GM12878 (cell line): ENCODE data around the gene MTF1. TPM values are rescaled to one million over a fixed set of nuclear protein-coding genes. Genes with fewer than 3 reads are reported as not detected.
A peak's percentile ranks its signal among the peaks of the same experiment; 100 is the strongest.
"Not testable (repeated sequence)": the region's sequence is repeated elsewhere in the genome, so short reads cannot be mapped to it uniquely, and the experiment has no call there.

Experiments used
- ATAC-seq: fragments of 200-7000 bp; cut with Tn5 transposase; 3 replicates; pipeline ENCODE4 v1.9.1; 2020; ENCODE audit warnings: mild to moderate bottlenecking, moderate library complexity
- BruUV-seq: library from RNA; stranded (reverse); fragments of 400-500 nt; replicated peaks from 2 replicates; lab custom pipeline; 2021; lab: Mats Ljungman, UMichigan
- CTCF ChIA-PET: fragments of 300-600 bp; sonication (Branson Sonifier 250); formaldehyde crosslinking; extraction: SDS; loops from one replicate; lab custom pipeline; 2021; ENCODE audit warnings: inconsistent platforms; lab: Yijun Ruan, JAX
- POLR2A ChIA-PET: fragments of 350-600 bp; formaldehyde crosslinking; extraction: SDS; loops from one replicate; lab custom pipeline; 2021; ENCODE audit warnings: inconsistent platforms; lab: Charles Lee
- RAD21 ChIA-PET: fragments of 300-600 bp; sonication (Branson Sonifier 250); formaldehyde crosslinking; loops from one replicate; lab custom pipeline; 2023; ENCODE audit warnings: antibody characterized with exemption; ENCODE audit not compliant: unreplicated experiment; lab: Charles Lee
- SMC1A ChIA-PET: fragments of 300-600 bp; sonication (Branson Sonifier 250); formaldehyde crosslinking; loops from one replicate; lab custom pipeline; 2023; ENCODE audit not compliant: unreplicated experiment, uncharacterized antibody; lab: Charles Lee
- DNase-seq: peaks from one replicate; pipeline ENCODE4 v3.0.0-alpha.2; 2011; ENCODE audit warnings: low read depth, low spot score
- FAIRE-seq: peaks from 3 replicates; lab custom pipeline; 2011; peaks lifted over from hg19 to GRCh38; lab: Jason Lieb, UNC
- H2AFZ ChIP-seq: 2 replicates; pipeline ENCODE4 v1.6.0; 2011; ENCODE audit warnings: low read depth, low read length, control low read depth; ENCODE audit not compliant: control insufficient read depth
- H3K27ac ChIP-seq: 2 replicates; pipeline ENCODE4 v1.5.1; 2011; ENCODE audit warnings: control low read depth; ENCODE audit not compliant: control insufficient read depth, insufficient read depth
- H3K27me3 ChIP-seq, 2 experiments: replicated peaks in 1 of 2; 2 replicates each; pipeline versions ENCODE4 v1.6.0 to v1.6.1; 2011; ENCODE audit warnings: low read length in 1 of 2; ENCODE audit not compliant: control insufficient read depth in 2 of 2, insufficient read depth in 2 of 2
- H3K36me3 ChIP-seq, 2 experiments: 2 replicates each; pipeline ENCODE4 v1.5.1; 2011; ENCODE audit warnings: low read length in 1 of 2; ENCODE audit not compliant: control insufficient read depth in 2 of 2, insufficient read depth in 2 of 2
- H3K4me1 ChIP-seq: 2 replicates; pipeline ENCODE4 v1.6.1; 2011; ENCODE audit warnings: mild to moderate bottlenecking, low read length, moderate library complexity, mixed read lengths; ENCODE audit not compliant: control insufficient read depth, insufficient read depth
- H3K4me2 ChIP-seq: 2 replicates; pipeline ENCODE4 v1.6.0; 2011; ENCODE audit warnings: control low read depth; ENCODE audit not compliant: control insufficient read depth, insufficient read depth
- H3K4me3 ChIP-seq: fragments of 200-600 bp; sonication (generic); 2 replicates; pipeline ENCODE4 v1.5.1; 2016
- H3K79me2 ChIP-seq: 2 replicates; pipeline ENCODE4 v1.6.0; 2011; ENCODE audit warnings: low read length; ENCODE audit not compliant: control insufficient read depth, insufficient read depth
- H3K9ac ChIP-seq: 2 replicates; pipeline ENCODE4 v1.8.0; 2011; ENCODE audit warnings: low read length, control low read depth, mixed read lengths; ENCODE audit not compliant: control insufficient read depth, insufficient read depth
- H3K9me3 ChIP-seq: replicated peaks from 3 replicates; pipeline ENCODE4 v1.5.1; 2011; ENCODE audit warnings: mild to moderate bottlenecking, low read length; ENCODE audit not compliant: control insufficient read depth, insufficient read depth
- H4K20me1 ChIP-seq: 2 replicates; pipeline ENCODE4 v1.6.0; 2011; ENCODE audit not compliant: control insufficient read depth, insufficient read depth
- BACH1 ChIP-seq: fragments of 450-650 bp; IDR thresholded peaks from 2 replicates; pipeline ENCODE4 v1.6.1; 2017; ENCODE audit warnings: mild to moderate bottlenecking, borderline replicate concordance
- BHLHE40 ChIP-seq, 2 experiments: fragments of 450-650 bp in 1 of 2; IDR thresholded peaks; 2 replicates each; pipeline ENCODE4 v1.6.1; 2011 to 2017; ENCODE audit warnings: low read depth in 2 of 2, borderline replicate concordance in 1 of 2, improper control_type of control experiment in 1 of 2, low read length in 1 of 2, mild to moderate bottlenecking in 1 of 2
- CEBPB ChIP-seq, 2 experiments: fragments of 150-350 bp in 1 of 2; IDR thresholded peaks; 2 replicates each; pipeline ENCODE4 v1.6.1; 2012 to 2014; ENCODE audit warnings: low read depth in 2 of 2, low read length in 2 of 2, borderline replicate concordance in 1 of 2, inconsistent platforms in 1 of 2
- CTCF ChIP-seq, 3 experiments: IDR thresholded peaks in 2 of 3; conservative IDR thresholded peaks in 1 of 3; 2 replicates each; pipeline ENCODE4 v1.5.1; 2011; ENCODE audit warnings: low read depth in 3 of 3, low read length in 3 of 3, mild to moderate bottlenecking in 3 of 3, control low read depth in 2 of 3, moderate library complexity in 2 of 3, inconsistent platforms in 1 of 3, mixed read lengths in 1 of 3; ENCODE audit not compliant: control insufficient read depth in 2 of 3, insufficient read depth in 1 of 3; ENCODE audit errors: extremely low read depth in 1 of 3
- JUND ChIP-seq: IDR thresholded peaks from 2 replicates; pipeline ENCODE4 v1.6.1; 2012; ENCODE audit warnings: low read depth, mild to moderate bottlenecking, low read length, improper control_type of control experiment, moderate library complexity
- MEF2A ChIP-seq: IDR thresholded peaks from 2 replicates; pipeline ENCODE4 v1.6.1; 2011; ENCODE audit warnings: low read depth, mild to moderate bottlenecking, low read length, moderate library complexity; ENCODE audit not compliant: insufficient read depth
- NR2C2 ChIP-seq: IDR thresholded peaks from 2 replicates; pipeline ENCODE4 v1.6.1; 2011; ENCODE audit warnings: borderline replicate concordance, low read depth; ENCODE audit not compliant: control insufficient read depth, insufficient read length
- PAX8 ChIP-seq: fragments of 450-650 bp; IDR thresholded peaks from 2 replicates; pipeline ENCODE4 v1.6.1; 2017; ENCODE audit warnings: mild to moderate bottlenecking, moderate library complexity
- SUZ12 ChIP-seq: fragments of 200-600 bp; sonication (generic); IDR thresholded peaks from one replicate; pipeline ENCODE4 v1.6.1; 2018; ENCODE audit warnings: antibody characterized with exemption, mild to moderate bottlenecking; ENCODE audit not compliant: unreplicated experiment
- ZNF274 ChIP-seq: IDR thresholded peaks from one replicate; pipeline ENCODE4 v1.8.0; 2011; ENCODE audit not compliant: insufficient read length, insufficient read depth
- ZSCAN29 ChIP-seq: fragments of 450-650 bp; IDR thresholded peaks from 2 replicates; pipeline ENCODE4 v1.6.1; 2017; ENCODE audit warnings: mild to moderate bottlenecking, moderate library complexity
- WGBS: methylation state at CpG from one replicate; pipeline ENCODE4 v1.1.6; 2016; ENCODE audit warnings: low lambda C conversion rate; ENCODE audit not compliant: insufficient replicate concordance, insufficient coverage; ENCODE audit errors: missing lambda C conversion rate; 5-methylcytosine and 5-hydroxymethylcytosine counted together
- in situ Hi-C: fragments of 300-500 bp; cut with MboI; formaldehyde crosslinking; loops from 9 replicates; pipeline ENCODE4 v1.14.3; 2018; ENCODE audit warnings: mixed read lengths
- intact Hi-C: fragments of 100-400 bp; cut with micrococcal nuclease; formaldehyde crosslinking; loops from one replicate; pipeline ENCODE4 v1.14.2; 2022; ENCODE audit not compliant: unreplicated experiment
- polyA plus RNA-seq, 11 experiments: library from polyadenylated mRNA; depleted of rRNA in 4 of 11; unstranded in 6 of 11; stranded (reverse) in 5 of 11; fragments of >200 nt; fragmentation: Nextera tagmentation in 4 of 11; fragmentation: Illumina TruSeq in 1 of 11; extraction: Ambion mirVana in 4 of 11; extraction: Trizol in 1 of 11; gene quantifications; 1 replicate in 1 of 11; 2 replicates in 10 of 11; pipeline versions ENCODE4 v1.2.1 to v1.2.3, GENCODE V29; 2011 to 2016; ENCODE audit warnings: inconsistent platforms in 2 of 11, missing spikeins in 2 of 11, low read depth in 1 of 11
- total RNA-seq, 4 experiments: library from RNA; depleted of rRNA in 3 of 4; stranded (reverse); fragments of >200 nt in 3 of 4; fragmentation: Illumina TruSeq in 1 of 4; extraction: Trizol in 1 of 4; gene quantifications; 2 replicates each; pipeline versions ENCODE4 v1.2.1 to v1.2.3, GENCODE V29; 2013 to 2021
- TF ChIP-seq, protein P1 (sequence below): fragments of 450-650 bp; IDR thresholded peaks from 2 replicates; pipeline ENCODE4 v1.6.1; 2018; ENCODE audit warnings: borderline replicate concordance, mild to moderate bottlenecking; ENCODE audit not compliant: partially characterized antibody

Gene MTF1
- total and polyA plus RNA-seq, 10 of the 15 experiments (the other 5 are each of a cell fraction or from before 2014, with no cell fraction given) = 2.2 to 20.4 (median 6.7) TPM

DNA sequence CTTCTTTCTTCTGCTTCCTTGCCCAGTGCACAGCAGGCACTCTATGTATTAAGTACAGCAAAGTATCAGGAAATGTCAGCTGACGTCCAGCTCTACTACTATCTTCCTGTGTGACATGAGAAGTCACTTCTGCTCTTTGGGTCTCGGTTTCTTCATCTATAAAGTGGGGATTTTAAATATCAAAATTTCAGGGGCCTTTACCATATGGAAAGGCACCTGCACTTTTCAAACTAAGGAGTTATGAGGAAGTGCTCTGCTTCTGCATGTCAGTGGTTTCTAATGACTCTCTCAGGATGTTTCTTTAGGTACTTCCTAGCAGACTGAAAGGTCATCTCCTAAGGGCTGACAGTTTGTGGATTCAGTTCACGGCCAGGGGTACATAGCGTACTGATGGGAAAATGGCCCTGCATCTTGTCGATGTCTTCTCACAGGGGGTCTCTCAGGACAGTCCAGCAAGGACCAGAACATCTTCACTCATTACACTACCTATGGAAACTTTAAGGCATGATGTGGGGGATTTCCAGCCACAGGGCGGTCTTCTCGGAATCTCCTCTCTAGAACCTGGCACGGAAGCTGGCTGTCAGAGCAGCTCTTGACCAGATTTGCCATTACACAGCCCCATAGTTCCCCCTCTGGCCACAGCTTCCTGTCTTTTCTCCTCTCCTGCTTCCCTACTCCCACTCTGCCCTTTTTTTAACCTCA is 42.0 kb upstream of the MTF1 start (continued):
- no peak for TF ChIP-seq CTCF (IDR thresholded peaks at IDR 0.05 in 2 of 3, conservative IDR thresholded peaks at IDR 0.05 in 1 of 3; ENCODE audit: control insufficient read depth in 2 of 3, extremely low read depth in 1 of 3, insufficient read depth in 1 of 3, low read depth in 3 of 3, low read length in 3 of 3)
- no peak for TF ChIP-seq ZNF274
- TF ChIP-seq BHLHE40 (IDR thresholded peaks at IDR 0.05; ENCODE audit: borderline replicate concordance in 1 of 2, low read depth in 2 of 2, low read length in 1 of 2) = 0 out of 4 replicates have a peak, but pooled peaks of 1 of the 2 experiments have one; percentile 28
- TF ChIP-seq NR2C2 = no peak
- TF ChIP-seq ZSCAN29 = no peak
- TF ChIP-seq CEBPB (IDR thresholded peaks at IDR 0.05; ENCODE audit: borderline replicate concordance in 1 of 2, low read depth in 2 of 2, low read length in 2 of 2) = no peak
- no peak for TF ChIP-seq JUND
- no peak for TF ChIP-seq MEF2A
- TF ChIP-seq PAX8 = no peak
- TF ChIP-seq SUZ12 = no peak
- TF ChIP-seq, protein P1, sequence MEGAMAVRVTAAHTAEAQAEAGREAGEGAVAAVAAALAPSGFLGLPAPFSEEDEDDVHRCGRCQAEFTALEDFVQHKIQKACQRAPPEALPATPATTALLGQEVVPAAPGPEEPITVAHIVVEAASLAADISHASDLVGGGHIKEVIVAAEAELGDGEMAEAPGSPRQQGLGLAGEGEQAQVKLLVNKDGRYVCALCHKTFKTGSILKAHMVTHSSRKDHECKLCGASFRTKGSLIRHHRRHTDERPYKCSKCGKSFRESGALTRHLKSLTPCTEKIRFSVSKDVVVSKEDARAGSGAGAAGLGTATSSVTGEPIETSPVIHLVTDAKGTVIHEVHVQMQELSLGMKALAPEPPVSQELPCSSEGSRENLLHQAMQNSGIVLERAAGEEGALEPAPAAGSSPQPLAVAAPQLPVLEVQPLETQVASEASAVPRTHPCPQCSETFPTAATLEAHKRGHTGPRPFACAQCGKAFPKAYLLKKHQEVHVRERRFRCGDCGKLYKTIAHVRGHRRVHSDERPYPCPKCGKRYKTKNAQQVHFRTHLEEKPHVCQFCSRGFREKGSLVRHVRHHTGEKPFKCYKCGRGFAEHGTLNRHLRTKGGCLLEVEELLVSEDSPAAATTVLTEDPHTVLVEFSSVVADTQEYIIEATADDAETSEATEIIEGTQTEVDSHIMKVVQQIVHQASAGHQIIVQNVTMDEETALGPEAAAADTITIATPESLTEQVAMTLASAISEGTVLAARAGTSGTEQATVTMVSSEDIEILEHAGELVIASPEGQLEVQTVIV = no peak
- TF ChIP-seq BACH1 = no peak

GRCh38 chr1:37897563-37897962 is 38.2 kb upstream of the MTF1 start:
- H3K4me3 ChIP-seq, H3K4me2 ChIP-seq, FAIRE-seq, BruUV-seq, RAD21 ChIA-PET, SMC1A ChIA-PET, H3K9ac ChIP-seq, H3K27ac ChIP-seq, H2AFZ ChIP-seq, intact Hi-C loops, H4K20me1 ChIP-seq, H3K36me3 ChIP-seq, ATAC-seq, H3K9me3 ChIP-seq, H3K79me2 ChIP-seq, POLR2A ChIA-PET, DNase-seq, H3K27me3 ChIP-seq: not testable (repeated sequence)
- CTCF ChIA-PET = interaction anchor here (0.5 kb wide), 1 partner anchor 74 kb away, joined by 3 read pairs; no protein-coding TSS in a partner anchor
- in situ Hi-C loops = loop anchor here (25.0 kb wide), 1 partner anchor 940 kb away; no protein-coding TSS in a partner anchor
- H3K4me1 ChIP-seq = peaks cover 15% of the 10 kb centered on the region
- 96% methylated on average over 3 of the region's 3 CpGs for WGBS
